Measurements from ENCODE around the gene CSMD2.

- TF ChIP-seq POLR2AphosphoS5 (IDR thresholded peaks at IDR 0.05) (no peak), CTCF (IDR thresholded peaks at IDR 0.05) (no peak), POLR2A (IDR thresholded peaks at IDR 0.05) (no peak)
Measured at GRCh38 chr1:33516428-33516827, 648.6 kb downstream of the CSMD2 start.

All from transverse colon (tissue), 4 donors.